GM11168 (cell line): ENCODE data around the gene ARV1.
"Not testable (repeated sequence)": the region's sequence is repeated elsewhere in the genome, so short reads cannot be mapped to it uniquely, and the experiment has no call there.

ENCODE experiments used
- in situ Hi-C: fragments of 300-500 bp; cut with MboI; formaldehyde crosslinking; loops from one replicate; pipeline ENCODE4 v1.12.0; 2022; ENCODE audit warnings: low sequenced_read_pairs; ENCODE audit not compliant: unreplicated experiment

The ARV1 gene

GRCh38 chr1:231040019-231040799 lies 61.3 kb downstream of the ARV1 start, which contains the start of gene FAM89A:
TSS of gene FAM89A (minus strand) at chr1:231040254. CDS start at chr1:231040211, 43 bp downstream.
- in situ Hi-C loops = no loop called here

GRCh38 chr1:231040800-231041718 lies 62.2 kb downstream of the ARV1 start:
- in situ Hi-C loops = no loop called here

- in situ Hi-C loops = no loop called here
Observed at GRCh38 chr1:231041719-231042261, 62.9 kb downstream of the ARV1 start.

DNA sequence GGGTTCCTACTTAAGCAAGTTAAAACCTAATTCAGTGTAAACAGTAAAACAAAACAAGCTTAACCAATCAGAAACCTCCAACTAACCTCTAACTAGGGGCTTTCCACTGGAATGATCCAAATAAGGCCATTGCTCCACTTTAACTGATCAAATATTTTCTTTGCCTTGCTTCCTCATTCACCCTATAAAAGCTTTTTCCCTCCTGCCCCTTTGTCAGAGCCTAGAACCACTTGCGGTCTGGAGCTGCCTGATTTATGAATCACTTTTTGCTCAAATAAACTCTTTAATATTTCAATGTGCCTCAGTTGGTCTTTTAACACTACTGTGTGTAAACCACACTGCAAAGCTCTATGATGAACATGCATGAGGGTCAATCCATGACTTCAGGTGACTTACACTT lies 65.7 kb downstream of the ARV1 start:
- in situ Hi-C loops = no loop called here

- in situ Hi-C loops = no loop called here
Observed at GRCh38 chr1:231045286-231045685, 66.4 kb downstream of the ARV1 start.

GRCh38 chr1:231045921-231046729 lies 67.2 kb downstream of the ARV1 start:
- in situ Hi-C loops = not testable (repeated sequence)

DNA sequence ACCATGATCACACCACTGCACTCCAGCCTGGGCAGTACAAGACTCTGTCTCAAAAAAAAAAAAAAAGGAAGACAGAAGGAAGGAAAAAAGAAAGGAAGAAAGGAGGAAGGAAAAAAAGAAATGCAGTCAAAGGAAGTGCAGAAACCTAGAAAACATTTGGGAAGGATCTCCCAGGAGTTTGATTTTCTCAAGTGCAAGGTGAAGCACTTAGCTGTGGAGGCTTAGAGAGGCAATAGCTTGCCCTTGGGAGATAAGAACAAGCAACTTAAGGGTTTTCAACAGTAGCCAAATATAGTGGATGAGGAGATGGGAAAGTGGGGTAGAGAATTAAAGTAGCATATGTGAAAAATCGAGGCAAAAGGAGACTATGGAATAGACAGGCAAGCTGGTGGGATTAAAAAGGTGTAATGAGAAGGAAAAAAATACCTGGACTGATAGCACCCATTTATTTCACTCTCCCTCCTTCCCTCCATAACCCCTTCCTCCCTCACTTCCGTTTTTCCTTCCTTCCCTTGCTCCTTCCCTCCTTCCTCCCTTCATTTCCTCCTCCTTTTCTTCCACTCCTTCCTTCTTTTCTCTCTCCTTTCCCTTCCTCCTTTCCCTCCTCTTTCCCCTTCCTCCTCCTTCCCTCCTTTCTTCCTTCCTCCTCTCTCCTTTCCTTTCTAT lies 68.0 kb downstream of the ARV1 start:
- in situ Hi-C loops = no loop called here

DNA sequence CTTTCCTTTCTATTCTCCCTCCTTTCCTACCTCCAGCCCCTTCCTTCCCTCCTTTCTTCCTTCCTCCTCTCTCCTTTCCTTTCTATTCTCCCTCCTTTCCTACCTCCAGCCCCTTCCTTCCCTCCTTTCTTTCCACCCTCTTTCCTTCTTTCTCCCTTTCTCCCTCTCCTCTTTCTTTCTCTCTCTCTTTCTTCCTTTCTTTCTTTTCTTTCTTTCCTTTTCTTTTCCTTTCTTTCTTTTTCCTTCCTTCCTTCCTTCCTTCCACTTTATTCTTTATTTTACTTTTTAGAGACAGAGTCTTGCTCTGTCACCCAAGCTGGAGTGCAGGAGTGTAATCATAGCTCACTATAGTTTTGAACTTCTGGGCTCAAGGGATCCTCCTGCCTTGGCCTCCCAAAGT lies 68.6 kb downstream of the ARV1 start:
- in situ Hi-C loops = not testable (repeated sequence)

DNA sequence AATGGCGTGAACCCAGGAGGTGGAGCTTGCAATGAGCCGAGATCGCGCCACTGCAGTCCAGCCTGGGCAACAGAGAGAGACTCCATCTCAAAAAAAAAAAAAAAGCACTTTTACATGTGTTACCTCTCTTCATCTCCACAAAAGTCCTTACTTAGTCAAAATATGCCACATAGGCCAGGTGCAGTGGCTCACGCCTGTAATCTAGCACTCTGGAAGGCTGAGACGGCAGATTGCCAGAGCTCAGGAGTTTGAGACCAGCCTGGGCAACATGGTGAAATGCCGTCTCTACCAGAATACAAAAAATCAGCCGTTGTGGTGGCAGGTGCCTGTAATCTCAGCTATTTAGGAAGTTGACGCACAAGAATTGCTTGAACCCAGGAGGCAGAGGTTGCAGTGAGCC lies 69.5 kb downstream of the ARV1 start:
- in situ Hi-C loops = not testable (repeated sequence)

GRCh38 chr1:231049121-231049979 lies 70.5 kb downstream of the ARV1 start:
- in situ Hi-C loops = no loop called here
